Left lung (tissue), 10 donors: Measurements from ENCODE around the gene SVIL. TPM values are rescaled to one million over a fixed set of nuclear protein-coding genes. Genes with fewer than 3 reads are reported as not detected.

ENCODE experiments used
- ATAC-seq: fragments of 200-7000 bp; cut with Tn5 transposase; one replicate; pipeline ENCODE4 v1.9.1; 2020; ENCODE audit warnings: moderate library complexity
- DNase-seq, 4 donors: peaks; one replicate each; pipeline ENCODE4 v3.0.0-alpha.2; 2013 to 2020
- H3K27ac ChIP-seq, 2 donors: fragments of 200-600 bp; sonication (generic) in 1 of 2; one replicate each; pipeline versions ENCODE4 v1.5.0 to v1.8.0; 2020 to 2021
- H3K27me3 ChIP-seq, 2 donors: fragments of 200-600 bp; sonication (generic) in 1 of 2; one replicate each; pipeline versions ENCODE4 v1.5.0 to v1.8.0; 2020 to 2021
- H3K36me3 ChIP-seq, 2 donors: fragments of 200-600 bp; sonication (generic) in 1 of 2; one replicate each; pipeline versions ENCODE4 v1.5.0 to v1.8.0; 2020 to 2021
- H3K4me1 ChIP-seq, 2 donors: fragments of 200-600 bp; one replicate each; pipeline ENCODE4 v1.8.0; 2021
- H3K4me3 ChIP-seq, 2 donors: fragments of 200-600 bp; sonication (generic) in 1 of 2; one replicate each; pipeline versions ENCODE4 v1.5.0 to v1.8.0; 2020 to 2021; ENCODE audit warnings: mild to moderate bottlenecking in 1 of 2
- H3K9me3 ChIP-seq, 2 donors: fragments of 200-600 bp; sonication (generic) in 1 of 2; one replicate each; pipeline versions ENCODE4 v1.5.0 to v1.8.0; 2020 to 2021
- CTCF ChIP-seq, 2 donors: fragments of 200-600 bp; sonication (generic) in 1 of 2; IDR thresholded peaks; one replicate each; pipeline versions ENCODE4 v1.5.0 to v1.8.0; 2021; ENCODE audit warnings: antibody characterized with exemption in 2 of 2
- intact Hi-C, 2 donors: fragments of 100-400 bp; cut with DNase I; formaldehyde crosslinking; loops; one replicate each; pipeline versions ENCODE4 v1.11.2 to v1.14.2; 2022
- polyA plus RNA-seq, 6 donors: library from polyadenylated mRNA; unstranded; fragments of 120-200 nt; gene quantifications; one replicate each; pipeline ENCODE4 v1.2.1, GENCODE V29; 2013; ENCODE audit not compliant: insufficient read length in 6 of 6
- total RNA-seq, 2 donors: library from RNA; stranded (reverse); fragmentation: NEBNext Ultra II Directional; extraction: Animal tissue kit (Norgen Biotek cat#: 25700); gene quantifications; one replicate each; pipeline ENCODE4 v1.2.1, GENCODE V29; 2021
- donor health status: DM: no; HTN: yes; CAD: no.
- donor health status: DM: no; HTN: no; CAD: no.

SVIL gene
- total and polyA plus RNA-seq, 8 donors = 49.3 to 103 (median 54.9) TPM

GRCh38 chr10:29646960-29647461 lies 12.2 kb upstream of the SVIL start:
- TF ChIP-seq CTCF (IDR thresholded peaks at IDR 0.05) = no peak
- ATAC-seq (peak; percentile 7), DNase-seq (no peak)
- Histone ChIP-seq H3K4me1 (peaks cover 26 to 42% of the 10 kb centered on the region in 2 donors), H3K9me3 (no peaks in the 10 kb centered on the region), H3K27me3 (no peaks in the 10 kb centered on the region), H3K27ac (peak overlapping the region; percentile 5 to 45), H3K36me3 (no peaks in the 10 kb centered on the region), H3K4me3 (no peak overlapping the region)
- intact Hi-C loops = no loop called here

- Histone ChIP-seq H3K27me3 (no peaks in the 10 kb centered on the region), H3K4me1 (peaks cover 26 to 42% of the 10 kb centered on the region in 2 donors), H3K9me3 (no peaks in the 10 kb centered on the region), H3K4me3 (no peak overlapping the region), H3K36me3 (no peaks in the 10 kb centered on the region), H3K27ac (peak overlapping the region; percentile 5 to 45)
- intact Hi-C loops = no loop called here
- DNase-seq (no peak), ATAC-seq (peak; percentile 5)
- TF ChIP-seq CTCF (IDR thresholded peaks at IDR 0.05) = no peak
These were observed 11.6 kb upstream of the SVIL start for GRCh38 chr10:29646238-29646902.

- intact Hi-C loops = no loop called here
- no peak overlapping the region for H3K27ac ChIP-seq
These were observed 9.2 kb upstream of the SVIL start for GRCh38 chr10:29643771-29644501.

GRCh38 chr10:29642990-29643389 lies 8.2 kb upstream of the SVIL start:
- TF ChIP-seq CTCF (IDR thresholded peaks at IDR 0.05) = no peak
- Histone ChIP-seq H3K27ac (no peak overlapping the region), H3K9me3 (no peaks in the 10 kb centered on the region), H3K27me3 (no peaks in the 10 kb centered on the region), H3K36me3 (no peaks in the 10 kb centered on the region), H3K4me3 (no peak overlapping the region), H3K4me1 (peaks cover 13 to 28% of the 10 kb centered on the region in 2 donors)
- intact Hi-C loops = no loop called here
- ATAC-seq = peak; percentile 42
- no peak for DNase-seq

More at GRCh38 chr10:29643771-29644501, 9.2 kb upstream of the SVIL start:
- Histone ChIP-seq H3K4me1 (peaks cover 22 to 37% of the 10 kb centered on the region in 2 donors), H3K27me3 (no peaks in the 10 kb centered on the region), H3K9me3 (no peaks in the 10 kb centered on the region), H3K4me3 (no peak overlapping the region), H3K36me3 (no peaks in the 10 kb centered on the region)
- DNase-seq = no peak
- no peak for TF ChIP-seq CTCF (IDR thresholded peaks at IDR 0.05)
- ATAC-seq = no peak

GRCh38 chr10:29637537-29637936 lies 2.8 kb upstream of the SVIL start:
- Histone ChIP-seq H3K27me3 (no peaks in the 10 kb centered on the region), H3K4me1 (peaks cover 26 to 43% of the 10 kb centered on the region in 2 donors), H3K4me3 (no peak overlapping the region), H3K36me3 (no peaks in the 10 kb centered on the region), H3K9me3 (no peaks in the 10 kb centered on the region), H3K27ac (no peak overlapping the region)
- ATAC-seq = no peak
- DNase-seq = no peak
- intact Hi-C loops = no loop called here
- no peak for TF ChIP-seq CTCF (IDR thresholded peaks at IDR 0.05)
